Fibroblast of skin of back (primary cell): ENCODE data around the gene GAS2L2.
A peak's percentile ranks its signal among the peaks of the same experiment; 100 is the strongest.
"Not testable (repeated sequence)": the region's sequence is repeated elsewhere in the genome, so short reads cannot be mapped to it uniquely, and the experiment has no call there.

ENCODE experiments used
- DNase-seq: peaks from one replicate; pipeline ENCODE4 v3.0.0-alpha.2; 2013

GAS2L2 gene

GRCh38 chr17:35773129-35773528, 20.1 kb upstream of the GAS2L2 start:
- no peak for DNase-seq

- no peak for DNase-seq
Observed at GRCh38 chr17:35769895-35770486, 17.0 kb upstream of the GAS2L2 start.

GRCh38 chr17:35768797-35769196, 15.8 kb upstream of the GAS2L2 start:
- DNase-seq: no peak

- DNase-seq: peak; percentile 45
Observed at GRCh38 chr17:35766903-35767510, 14.0 kb upstream of the GAS2L2 start.

GRCh38 chr17:35766489-35766877, 13.4 kb upstream of the GAS2L2 start:
- no peak for DNase-seq

GRCh38 chr17:35765756-35766488, 12.9 kb upstream of the GAS2L2 start:
- no peak for DNase-seq

GRCh38 chr17:35765086-35765710, 12.2 kb upstream of the GAS2L2 start:
- DNase-seq: peak; percentile 60

- DNase-seq: peak; percentile 82
Observed at GRCh38 chr17:35764123-35764991, 11.3 kb upstream of the GAS2L2 start.

- DNase-seq: no peak
Observed at GRCh38 chr17:35763767-35764122, 10.7 kb upstream of the GAS2L2 start.

- DNase-seq: no peak
Observed at GRCh38 chr17:35761601-35762000, 8.6 kb upstream of the GAS2L2 start.

- DNase-seq: no peak
Observed at GRCh38 chr17:35760587-35760986, 7.5 kb upstream of the GAS2L2 start, which contains the start of gene C17orf50. Gene C17orf50 (plus strand): TSS chr17:35760887. CDS start chr17:35760942, 55 bp downstream.

- no peak for DNase-seq
Observed at GRCh38 chr17:35757243-35757642, 4.2 kb upstream of the GAS2L2 start.

- no peak for DNase-seq
Observed at GRCh38 chr17:35752471-35752870, 568 bp downstream of the GAS2L2 start.

- DNase-seq: not testable (repeated sequence)
Observed at GRCh38 chr17:35751541-35751940, 1.5 kb downstream of the GAS2L2 start.

- DNase-seq: no peak
Observed at GRCh38 chr17:35750526-35751395, 2.3 kb downstream of the GAS2L2 start.

- DNase-seq: peak; percentile 37
Observed at GRCh38 chr17:35749560-35750412, 3.3 kb downstream of the GAS2L2 start.

- no peak for DNase-seq
Observed at GRCh38 chr17:35748979-35749378, 4.1 kb downstream of the GAS2L2 start.

- no peak for DNase-seq
Observed at GRCh38 chr17:35748341-35748841, 4.6 kb downstream of the GAS2L2 start.

- DNase-seq: peak; percentile 65
Observed at GRCh38 chr17:35747540-35748017, 5.5 kb downstream of the GAS2L2 start.

GRCh38 chr17:35745749-35746320, 7.2 kb downstream of the GAS2L2 start:
- no peak for DNase-seq
